ENCODE measurements around the gene P2RY13. TPM values are rescaled to one million over a fixed set of nuclear protein-coding genes. Genes with fewer than 3 reads are reported as not detected.

The P2RY13 gene
- total RNA-seq, 2 experiments from 2014 or later: not detected

GRCh38 chr3:151346292-151346691 lies 16.9 kb upstream of the P2RY13 start:
- Mint-ChIP-seq H3K4me1 (peaks cover 21% of the 10 kb centered on the region), H3K36me3 (no peaks in the 10 kb centered on the region), H3K9me3 (ENCODE audit: low read depth) (no peaks in the 10 kb centered on the region), H3K27me3 (peaks cover 27% of the 10 kb centered on the region), H3K4me3 (no peak overlapping the region), H3K27ac (no peak overlapping the region)
- CTCF ChIA-PET: interaction anchor here (1.0 to 1.8 kb wide), 4 partner anchors 14 to 490 kb away, joined by 3 to 4 read pairs (median 4); partner anchors contain the start of gene P2RY13
- no peak for DNase-seq
- no peak for ATAC-seq

GRCh38 chr3:151345859-151346258 lies 16.5 kb upstream of the P2RY13 start:
- Mint-ChIP-seq H3K27ac (no peak overlapping the region), H3K4me3 (no peak overlapping the region), H3K27me3 (peaks cover 30% of the 10 kb centered on the region), H3K9me3 (ENCODE audit: low read depth) (no peaks in the 10 kb centered on the region), H3K36me3 (no peaks in the 10 kb centered on the region), H3K4me1 (peaks cover 17% of the 10 kb centered on the region)
- CTCF ChIA-PET: interaction anchor here (1.0 to 1.8 kb wide), 3 partner anchors 14 to 17 kb away, joined by 3 to 4 read pairs (median 4); partner anchors contain the start of gene P2RY13
- DNase-seq (no peak), ATAC-seq (no peak)

DNA sequence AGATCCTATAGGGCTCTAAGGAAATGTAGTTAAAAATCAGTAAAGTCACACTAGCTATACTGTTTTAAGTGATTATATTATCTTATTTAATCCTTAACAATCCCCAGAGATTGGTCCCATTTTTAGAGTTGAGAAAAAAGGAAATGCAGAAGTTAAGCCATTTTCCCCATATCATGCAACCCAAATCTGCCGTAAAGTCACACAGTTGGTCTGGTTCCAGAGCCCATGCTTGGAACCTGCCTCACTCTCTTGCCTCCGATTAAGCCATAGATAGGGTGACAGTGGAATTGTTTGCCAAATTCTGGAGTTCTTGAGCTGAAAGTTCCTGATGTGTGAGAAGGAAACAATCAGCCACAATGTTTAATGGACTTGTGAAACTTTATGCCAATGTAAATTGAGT lies 2.3 kb upstream of the P2RY13 start:
- Mint-ChIP-seq H3K9me3 (ENCODE audit: low read depth) (no peaks in the 10 kb centered on the region), H3K36me3 (no peaks in the 10 kb centered on the region), H3K27ac (no peak overlapping the region), H3K27me3 (peaks cover 8% of the 10 kb centered on the region), H3K4me1 (peaks cover 15% of the 10 kb centered on the region), H3K4me3 (no peak overlapping the region)
- DNase-seq (no peak), ATAC-seq (no peak)
- CTCF ChIA-PET: interaction anchor here (0.7 to 1.4 kb wide), 3 partner anchors 14 to 214 kb away, joined by 3 to 4 read pairs (median 4); no protein-coding TSS in a partner anchor

- CTCF ChIA-PET: interaction anchor here (0.8 kb wide), 1 partner anchor 26 kb away, joined by 4 read pairs; no protein-coding TSS in a partner anchor
These were observed 1.6 kb upstream of the P2RY13 start for GRCh38 chr3:151330899-151331298.

GRCh38 chr3:151330379-151330778 lies 1.0 kb upstream of the P2RY13 start:
- Mint-ChIP-seq H3K4me3 (no peak overlapping the region), H3K27me3 (peaks cover 2% of the 10 kb centered on the region), H3K9me3 (ENCODE audit: low read depth) (no peaks in the 10 kb centered on the region), H3K36me3 (no peaks in the 10 kb centered on the region), H3K27ac (no peak overlapping the region), H3K4me1 (peaks cover 15% of the 10 kb centered on the region)
- ATAC-seq (no peak), DNase-seq (no peak)
- CTCF ChIA-PET: no interaction called here

More at GRCh38 chr3:151330899-151331298, 1.6 kb upstream of the P2RY13 start:
- peaks cover 15% of the 10 kb centered on the region for H3K4me1 Mint-ChIP-seq
- no peak overlapping the region for H3K4me3 Mint-ChIP-seq
- no peaks in the 10 kb centered on the region for H3K9me3 Mint-ChIP-seq (ENCODE audit: low read depth)
- H3K27ac Mint-ChIP-seq: no peak overlapping the region
- peaks cover 2% of the 10 kb centered on the region for H3K27me3 Mint-ChIP-seq
- H3K36me3 Mint-ChIP-seq: no peaks in the 10 kb centered on the region
- ATAC-seq: no peak
- no peak for DNase-seq

GRCh38 chr3:151328298-151328995 lies 902 bp downstream of the P2RY13 start:
- peak overlapping the region; percentile 60 for H3K27ac Mint-ChIP-seq
- peak; percentile 56 for DNase-seq
- H3K27me3 Mint-ChIP-seq: peaks cover 2% of the 10 kb centered on the region
- H3K4me3 Mint-ChIP-seq: peak overlapping the region; percentile 40
- ATAC-seq: peak; percentile 81
- CTCF ChIA-PET: interaction anchor here (0.7 to 3.4 kb wide), 20 partner anchors 10 to 172 kb away, joined by 3 to 15 read pairs (median 5); partner anchors contain the start of gene GPR87
- H3K9me3 Mint-ChIP-seq (ENCODE audit: low read depth): no peaks in the 10 kb centered on the region
- peaks cover 15% of the 10 kb centered on the region for H3K4me1 Mint-ChIP-seq
- H3K36me3 Mint-ChIP-seq: no peaks in the 10 kb centered on the region

- H3K36me3 Mint-ChIP-seq: no peaks in the 10 kb centered on the region
- peaks cover 12% of the 10 kb centered on the region for H3K4me1 Mint-ChIP-seq
- no peaks in the 10 kb centered on the region for H3K9me3 Mint-ChIP-seq (ENCODE audit: low read depth)
- H3K4me3 Mint-ChIP-seq: no peak overlapping the region
- no peak for ATAC-seq
- DNase-seq: no peak
- CTCF ChIA-PET: interaction anchor here (0.7 to 3.4 kb wide), 19 partner anchors 9 to 300 kb away, joined by 3 to 15 read pairs (median 5); partner anchors contain the start of gene GPR87
- H3K27ac Mint-ChIP-seq: no peak overlapping the region
- H3K27me3 Mint-ChIP-seq: peaks cover 2% of the 10 kb centered on the region
These were observed 1.7 kb downstream of the P2RY13 start for GRCh38 chr3:151327571-151328198.

DNA sequence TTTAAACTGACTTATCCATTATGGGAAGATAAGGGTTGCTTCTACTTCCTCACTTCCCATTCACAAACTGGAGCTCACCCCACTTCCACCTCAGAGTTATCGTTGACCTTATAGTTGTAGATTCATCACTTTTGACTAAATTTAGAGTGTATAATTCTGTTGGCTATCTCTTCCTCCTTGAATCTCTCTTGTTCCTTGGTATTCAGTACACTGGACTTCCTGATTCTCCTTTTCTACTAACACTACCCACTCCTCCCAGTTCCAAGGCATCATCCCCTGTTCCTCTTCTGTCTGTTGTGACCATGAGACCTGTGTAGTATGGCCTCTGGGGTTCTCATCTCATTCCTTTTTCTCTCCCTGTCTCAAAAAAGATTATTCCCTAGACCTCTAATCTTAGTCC lies 6.8 kb downstream of the P2RY13 start:
- peaks cover 25% of the 10 kb centered on the region for H3K4me1 Mint-ChIP-seq
- CTCF ChIA-PET: no interaction called here

DNA sequence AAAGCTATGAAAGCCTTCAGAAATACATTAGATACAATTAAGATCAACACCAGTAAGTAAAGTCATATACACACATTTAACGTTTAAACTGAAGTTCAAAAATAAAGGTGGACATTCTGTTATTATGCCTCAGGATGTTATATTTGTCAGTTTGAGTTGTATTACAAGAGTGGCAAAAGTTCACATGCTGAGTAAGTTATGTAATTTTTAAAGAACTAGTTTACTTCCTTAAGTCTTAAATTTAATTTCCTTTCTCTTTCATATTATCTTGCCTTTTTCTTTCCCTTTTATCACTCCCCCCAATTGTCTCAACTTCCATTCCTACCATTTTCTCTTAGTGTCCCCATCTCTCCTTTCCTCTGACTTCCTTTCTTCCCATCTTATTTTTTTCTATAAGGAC lies 7.8 kb downstream of the P2RY13 start:
- Mint-ChIP-seq H3K4me3 (no peak overlapping the region), H3K27ac (no peak overlapping the region), H3K27me3 (no peaks in the 10 kb centered on the region), H3K4me1 (peaks cover 28% of the 10 kb centered on the region), H3K9me3 (ENCODE audit: low read depth) (no peaks in the 10 kb centered on the region), H3K36me3 (peaks cover 3% of the 10 kb centered on the region)
- no peak for ATAC-seq
- DNase-seq: no peak
- CTCF ChIA-PET: interaction anchor here (0.8 to 1.9 kb wide), 3 partner anchors 17 to 94 kb away, joined by 3 to 7 read pairs (median 3); no protein-coding TSS in a partner anchor

More for the DNA sequence above, 6.8 kb downstream of the P2RY13 start:
- Mint-ChIP-seq H3K27ac (no peak overlapping the region), H3K4me3 (no peak overlapping the region), H3K36me3 (peaks cover 3% of the 10 kb centered on the region), H3K27me3 (no peaks in the 10 kb centered on the region), H3K9me3 (ENCODE audit: low read depth) (no peaks in the 10 kb centered on the region)
- no peak for DNase-seq
- ATAC-seq: no peak

- H3K4me3 Mint-ChIP-seq: no peak overlapping the region
- no peaks in the 10 kb centered on the region for H3K27me3 Mint-ChIP-seq
- H3K36me3 Mint-ChIP-seq: peaks cover 3% of the 10 kb centered on the region
- no peak for ATAC-seq
- H3K9me3 Mint-ChIP-seq (ENCODE audit: low read depth): no peaks in the 10 kb centered on the region
- H3K27ac Mint-ChIP-seq: no peak overlapping the region
- peaks cover 39% of the 10 kb centered on the region for H3K4me1 Mint-ChIP-seq
- no peak for DNase-seq
- CTCF ChIA-PET: interaction anchor here (1.9 kb wide), 1 partner anchor 92 kb away, joined by 7 read pairs; no protein-coding TSS in a partner anchor
These were observed 9.2 kb downstream of the P2RY13 start for GRCh38 chr3:151320131-151320530.

DNA sequence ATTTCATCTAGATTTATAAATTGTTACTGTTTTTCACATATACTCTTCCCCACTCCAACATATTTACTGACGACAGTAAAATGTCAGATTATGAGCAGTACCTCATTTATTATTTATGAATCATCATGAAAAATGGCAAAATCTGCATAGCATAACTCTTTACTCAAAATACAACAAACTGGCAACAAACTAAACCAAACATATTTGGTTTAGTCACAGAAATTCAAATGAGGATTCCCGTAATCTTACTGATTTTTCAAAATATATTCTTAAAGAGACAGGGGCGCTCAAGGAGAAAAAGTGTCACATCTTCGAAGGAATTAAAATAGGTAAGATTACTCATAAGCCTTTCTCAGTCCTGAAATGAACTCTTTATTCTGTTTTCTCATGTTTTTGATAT lies 9.7 kb downstream of the P2RY13 start:
- DNase-seq: no peak
- CTCF ChIA-PET: interaction anchor here (1.2 kb wide), 1 partner anchor 9 kb away, joined by 3 read pairs; no protein-coding TSS in a partner anchor
- Mint-ChIP-seq H3K27ac (peak overlapping the region; percentile 20), H3K9me3 (ENCODE audit: low read depth) (no peaks in the 10 kb centered on the region), H3K4me3 (no peak overlapping the region), H3K4me1 (peaks cover 42% of the 10 kb centered on the region), H3K36me3 (peaks cover 3% of the 10 kb centered on the region), H3K27me3 (no peaks in the 10 kb centered on the region)
- ATAC-seq: no peak

GRCh38 chr3:151318991-151319390 lies 10.4 kb downstream of the P2RY13 start:
- DNase-seq (no peak), ATAC-seq (no peak)
- H3K27ac Mint-ChIP-seq: no peak overlapping the region
- peaks cover 42% of the 10 kb centered on the region for H3K4me1 Mint-ChIP-seq
- no peaks in the 10 kb centered on the region for H3K9me3 Mint-ChIP-seq (ENCODE audit: low read depth)
- peaks cover 3% of the 10 kb centered on the region for H3K36me3 Mint-ChIP-seq
- CTCF ChIA-PET: interaction anchor here (1.2 kb wide), 1 partner anchor 9 kb away, joined by 3 read pairs; no protein-coding TSS in a partner anchor
- H3K4me3 Mint-ChIP-seq: no peak overlapping the region
- no peaks in the 10 kb centered on the region for H3K27me3 Mint-ChIP-seq

DNA sequence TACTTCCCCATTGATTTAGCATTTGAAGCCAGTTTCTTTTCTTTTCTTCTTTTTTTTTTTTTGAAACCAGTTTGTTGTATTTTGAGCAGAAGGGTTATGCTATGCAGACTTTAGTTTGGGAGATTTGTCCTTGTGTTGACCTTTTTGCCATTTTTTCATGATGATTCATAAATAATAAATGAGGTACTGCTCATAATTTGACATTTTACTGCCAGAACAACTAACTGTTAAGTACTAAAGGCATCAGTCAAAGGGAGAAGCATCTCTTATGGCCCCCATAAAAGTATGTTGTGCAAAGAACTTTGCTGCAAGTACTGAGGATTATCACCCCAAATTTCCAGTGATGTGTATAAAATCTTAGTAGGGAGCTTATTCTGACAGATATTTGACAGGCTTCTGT lies 11.0 kb downstream of the P2RY13 start:
- ATAC-seq (no peak), DNase-seq (no peak)
- no peaks in the 10 kb centered on the region for H3K27me3 Mint-ChIP-seq
- H3K36me3 Mint-ChIP-seq: peaks cover 3% of the 10 kb centered on the region
- H3K27ac Mint-ChIP-seq: no peak overlapping the region
- CTCF ChIA-PET: interaction anchor here (1.2 kb wide), 1 partner anchor 10 kb away, joined by 3 read pairs; no protein-coding TSS in a partner anchor
- no peak overlapping the region for H3K4me3 Mint-ChIP-seq
- H3K4me1 Mint-ChIP-seq: peaks cover 42% of the 10 kb centered on the region
- H3K9me3 Mint-ChIP-seq (ENCODE audit: low read depth): no peaks in the 10 kb centered on the region

Measured in activated CD8-positive, alpha-beta memory T cell treated with anti-CD3 and anti-CD28 coated beads, Interleukin-2, amount 10 ng/mL, durations not matched to agents 7 days and 5 days (primary cell).